HCT116 (cell line): Measurements from ENCODE around the gene DOK1. TPM values are rescaled to one million over a fixed set of nuclear protein-coding genes. Genes with fewer than 3 reads are reported as not detected.

ENCODE experiments used
- ATAC-seq: fragments of 200-7000 bp; cut with Tn5 transposase; 2 replicates; pipeline ENCODE4 v1.9.1; 2020; ENCODE audit warnings: mild to moderate bottlenecking, moderate library complexity
- BruUV-seq: library from RNA; stranded (reverse); fragments of 400-500 nt; replicated peaks from 2 replicates; lab custom pipeline; 2021; lab: Mats Ljungman, UMichigan
- CTCF ChIA-PET: fragments of 300-600 bp; sonication (Branson Sonifier 250); formaldehyde crosslinking; loops from one replicate; lab custom pipeline; 2021; ENCODE audit warnings: antibody characterized with exemption; lab: Charles Lee
- POLR2A ChIA-PET: fragments of 300-600, 350-600 bp; sonication (Branson Sonifier 250); formaldehyde crosslinking; loops from one replicate; lab custom pipeline; 2021; ENCODE audit warnings: antibody characterized with exemption; lab: Charles Lee
- RAD21 ChIA-PET, 2 experiments: fragments of 300-600 bp; sonication (Branson Sonifier 250); formaldehyde crosslinking; loops; one replicate each; lab custom pipeline; 2023; ENCODE audit warnings: low total read pairs in 2 of 2; ENCODE audit not compliant: uncharacterized antibody in 2 of 2, unreplicated experiment in 2 of 2, low non-redundant PET in 1 of 2; lab: Charles Lee
- DNase-seq: peaks from one replicate; pipeline ENCODE4 v3.0.0-alpha.2; 2010; ENCODE audit warnings: low read depth, low spot score
- H2AFZ ChIP-seq: fragments of 200-600 bp; shearing (Covaris generic), sonication (generic); 2 replicates; pipeline ENCODE4 v1.6.1; 2017; ENCODE audit warnings: low read depth, mixed run types, mixed read lengths, antibody characterized with exemption, low read length; ENCODE audit not compliant: poor library complexity, severe bottlenecking
- H3K27ac ChIP-seq: 2 replicates; pipeline ENCODE4 v1.5.1; 2012; ENCODE audit warnings: low read depth, low read length
- H3K27me3 ChIP-seq: fragments of 200-600 bp; sonication (generic); 2 replicates; pipeline ENCODE4 v1.6.1; 2016; ENCODE audit warnings: mixed run types, low read length, mixed read lengths; ENCODE audit not compliant: insufficient read depth
- H3K36me3 ChIP-seq, 2 experiments: fragments of 200-500 bp in 1 of 2; fragments of 200-600 bp in 1 of 2; sonication (Bioruptor generic) in 1 of 2; sonication (generic) in 1 of 2; 2 replicates each; pipeline versions ENCODE4 v1.5.1 to v1.6.1; 2014 to 2016; ENCODE audit warnings: low read length in 2 of 2, inconsistent platforms in 1 of 2, mixed read lengths in 1 of 2, mixed run types in 1 of 2; ENCODE audit not compliant: insufficient read depth in 2 of 2, control insufficient read depth in 1 of 2
- H3K4me1 ChIP-seq, 2 experiments: fragments of 200-600 bp in 1 of 2; sonication (generic) in 1 of 2; 2 replicates each; pipeline versions ENCODE4 v1.5.1 to v1.6.1; 2012 to 2017; ENCODE audit warnings: low read length in 2 of 2, inconsistent platforms in 1 of 2, mild to moderate bottlenecking in 1 of 2, mixed read lengths in 1 of 2, mixed run types in 1 of 2, moderate library complexity in 1 of 2; ENCODE audit not compliant: insufficient read depth in 2 of 2, control insufficient read depth in 1 of 2
- H3K4me2 ChIP-seq: fragments of 200-600 bp; sonication (generic); 2 replicates; pipeline ENCODE4 v1.6.1; 2017; ENCODE audit warnings: mixed run types, low read length, mixed read lengths
- H3K4me3 ChIP-seq, 2 experiments: fragments of 200-600 bp in 1 of 2; sonication (generic) in 1 of 2; replicated peaks in 1 of 2; 2 replicates each; pipeline ENCODE4 v1.5.1; 2011 to 2016; ENCODE audit warnings: low read length in 2 of 2, control low read depth in 1 of 2, low read depth in 1 of 2, mild to moderate bottlenecking in 1 of 2, mixed read lengths in 1 of 2, mixed run types in 1 of 2
- H3K79me2 ChIP-seq: fragments of 200-600 bp; sonication (generic); 2 replicates; pipeline ENCODE4 v1.6.1; 2017; ENCODE audit warnings: mild to moderate bottlenecking, mixed run types, low read length, moderate library complexity, mixed read lengths; ENCODE audit not compliant: insufficient read depth
- H3K9ac ChIP-seq: fragments of 200-600 bp; sonication (generic); 2 replicates; pipeline ENCODE4 v1.6.1; 2016; ENCODE audit warnings: low read length, mixed read lengths
- H3K9me2 ChIP-seq: fragments of 200-600 bp; sonication (generic), shearing (Covaris generic); 2 replicates; pipeline ENCODE4 v1.6.1; 2017; ENCODE audit warnings: mixed run types, mild to moderate bottlenecking, moderate library complexity; ENCODE audit not compliant: insufficient read depth
- H3K9me3 ChIP-seq, 2 experiments: fragments of 200-500 bp in 1 of 2; fragments of 200-600 bp in 1 of 2; sonication (Bioruptor generic) in 1 of 2; sonication (generic) in 1 of 2; 2 replicates each; pipeline ENCODE4 v1.6.1; 2014 to 2017; ENCODE audit warnings: low read length in 2 of 2, mixed read lengths in 2 of 2, inconsistent platforms in 1 of 2, low read depth in 1 of 2, mild to moderate bottlenecking in 1 of 2, mixed run types in 1 of 2, moderate library complexity in 1 of 2; ENCODE audit not compliant: control insufficient read depth in 1 of 2, insufficient read depth in 1 of 2
- H4K20me1 ChIP-seq: fragments of 200-600 bp; sonication (generic), shearing (Covaris generic); 2 replicates; pipeline ENCODE4 v1.6.1; 2017; ENCODE audit warnings: mixed run types, mild to moderate bottlenecking, moderate library complexity; ENCODE audit not compliant: insufficient read depth
- CEBPB ChIP-seq: IDR thresholded peaks from 2 replicates; pipeline ENCODE4 v1.6.1; 2012; ENCODE audit warnings: low read depth
- EZH2 ChIP-seq: fragments of 200-600 bp; sonication (generic); IDR thresholded peaks from 2 replicates; pipeline ENCODE4 v1.6.1; 2017; ENCODE audit warnings: antibody characterized with exemption, mixed run types
- EZH2phosphoT487 ChIP-seq: fragments of 200-600 bp; IDR thresholded peaks from 2 replicates; pipeline ENCODE4 v1.6.1; 2018; ENCODE audit warnings: antibody characterized with exemption, borderline replicate concordance
- FOSL1 ChIP-seq: IDR thresholded peaks from 2 replicates; pipeline ENCODE4 v1.6.1; 2012; ENCODE audit warnings: low read depth
- JUND ChIP-seq: IDR thresholded peaks from 2 replicates; pipeline ENCODE4 v1.6.1; 2012
- POLR2A ChIP-seq: IDR thresholded peaks from 2 replicates; pipeline ENCODE4 v1.7.0; 2011; ENCODE audit warnings: borderline replicate concordance; ENCODE audit not compliant: insufficient read depth, insufficient read length; ENCODE audit errors: extremely low read depth
- POLR2AphosphoS5 ChIP-seq: IDR thresholded peaks from 2 replicates; pipeline ENCODE4 v1.6.1; 2011; ENCODE audit warnings: mild to moderate bottlenecking, low read depth, low read length, moderate library complexity
- RAD21 ChIP-seq: IDR thresholded peaks from 2 replicates; pipeline ENCODE4 v1.6.1; 2012; ENCODE audit warnings: low read depth, mild to moderate bottlenecking
- SIN3A ChIP-seq: IDR thresholded peaks from 2 replicates; pipeline ENCODE4 v1.6.1; 2012; ENCODE audit warnings: low read depth
- SP1 ChIP-seq: IDR thresholded peaks from 2 replicates; pipeline ENCODE4 v1.6.1; 2012; ENCODE audit warnings: low read depth
- SRF ChIP-seq: IDR thresholded peaks from 2 replicates; pipeline ENCODE4 v1.6.1; 2012; ENCODE audit warnings: low read depth
- TCF7L2 ChIP-seq: IDR thresholded peaks from 2 replicates; pipeline ENCODE4 v1.7.0; 2011; ENCODE audit warnings: borderline replicate concordance, inconsistent platforms; ENCODE audit not compliant: insufficient read depth, insufficient read length; ENCODE audit errors: extremely low read depth
- YY1 ChIP-seq: IDR thresholded peaks from 2 replicates; pipeline ENCODE4 v1.6.1; 2011; ENCODE audit warnings: low read length, low read depth, moderate library complexity, mild to moderate bottlenecking; ENCODE audit not compliant: insufficient replicate concordance; ENCODE audit errors: extremely low read depth
- ZFX ChIP-seq: fragments of 450-650 bp; IDR thresholded peaks from 2 replicates; pipeline ENCODE4 v1.6.1; 2017
- intact Hi-C: fragments of 100-400 bp; cut with micrococcal nuclease; formaldehyde crosslinking; loops from 2 replicates; pipeline ENCODE4 v1.10.0; 2022
- total RNA-seq: library from RNA; stranded (reverse); gene quantifications from one replicate; pipeline ENCODE4 v1.2.1, GENCODE V29; 2021; ENCODE audit not compliant: unreplicated experiment
- TF ChIP-seq, protein P1 (sequence below): IDR thresholded peaks from 2 replicates; pipeline ENCODE4 v1.6.1; 2012
- TF ChIP-seq, protein P2 (sequence below): IDR thresholded peaks from 2 replicates; pipeline ENCODE4 v1.6.1; 2012
- TF ChIP-seq, protein P3 (sequence below), 3 experiments: fragments of 200-600 bp in 1 of 3; sonication (generic) in 1 of 3; IDR thresholded peaks in 2 of 3; conservative IDR thresholded peaks in 1 of 3; 2 replicates each; pipeline ENCODE4 v1.5.1; 2012 to 2017; ENCODE audit warnings: low read depth in 2 of 3, low read length in 2 of 3, antibody characterized with exemption in 1 of 3, borderline replicate concordance in 1 of 3, control low read depth in 1 of 3, mild to moderate bottlenecking in 1 of 3, mixed read lengths in 1 of 3, mixed run types in 1 of 3, moderate library complexity in 1 of 3; ENCODE audit not compliant: insufficient read depth in 1 of 3
- TF ChIP-seq, protein P4 (sequence below): IDR thresholded peaks from 2 replicates; pipeline ENCODE4 v1.6.1; 2012; ENCODE audit warnings: low read depth

The DOK1 gene
- total RNA-seq, 1 experiment from 2014 or later: 18.8 TPM

DNA sequence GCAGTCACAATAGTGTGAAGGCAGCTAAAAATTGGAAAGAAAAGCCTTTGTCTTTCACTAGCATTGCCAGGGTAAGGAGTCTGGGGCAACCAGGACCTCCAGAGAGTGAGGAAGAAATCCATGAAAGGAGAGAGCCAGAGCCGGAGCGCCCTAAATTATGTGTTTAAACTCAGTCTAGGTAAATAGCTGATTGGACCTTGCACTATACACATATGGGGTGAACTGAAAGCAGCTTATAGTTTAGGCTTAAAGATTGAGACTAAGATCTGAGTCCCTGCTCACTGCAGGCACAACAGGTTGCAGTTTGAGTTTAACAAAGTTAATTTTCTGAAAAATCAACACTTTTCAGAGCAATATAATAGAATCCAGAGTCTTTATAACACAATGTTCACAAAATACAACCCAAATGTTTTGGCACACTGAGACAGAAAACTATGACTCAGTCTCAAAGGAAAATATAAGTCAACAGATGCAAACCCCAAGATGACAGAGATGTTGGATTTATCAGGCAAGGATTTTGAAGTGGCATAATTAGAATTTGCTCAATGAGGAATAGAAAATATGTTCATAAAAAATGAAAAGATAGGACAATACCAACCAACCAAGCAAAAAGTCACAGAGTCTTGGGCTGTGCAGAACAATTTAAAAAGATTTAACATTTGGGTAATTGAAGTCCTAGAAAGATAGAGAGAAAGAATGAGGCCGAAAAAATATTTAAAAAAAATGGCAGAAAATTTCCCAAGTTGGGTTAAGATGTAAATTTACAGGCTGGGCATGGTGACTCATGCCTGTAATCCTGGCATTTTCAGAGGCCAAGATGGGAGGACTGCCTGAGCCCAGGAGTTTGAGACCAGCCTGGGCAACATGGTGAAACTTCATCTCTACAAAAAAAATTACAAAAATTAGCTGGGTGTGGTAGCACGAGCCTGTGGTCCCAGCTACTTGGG, 39.6 kb downstream of the DOK1 start:
- H3K27ac ChIP-seq: no peak overlapping the region
- no peak for ATAC-seq
- ChIA-PET POLR2A (no interaction called here), CTCF (no interaction called here), RAD21 (no interaction called here)
- H3K79me2 ChIP-seq: no peaks in the 10 kb centered on the region
- BruUV-seq: no TSS peak
- no peaks in the 10 kb centered on the region for H3K27me3 ChIP-seq
- H2AFZ ChIP-seq: no peak overlapping the region
- H3K9me3 ChIP-seq: no peaks in the 10 kb centered on the region
- no peaks in the 10 kb centered on the region for H3K36me3 ChIP-seq
- no peak for DNase-seq
- no peaks in the 10 kb centered on the region for H3K9me2 ChIP-seq
- no peak overlapping the region for H3K4me2 ChIP-seq
- H3K9ac ChIP-seq: no peak overlapping the region
- H4K20me1 ChIP-seq: no peaks in the 10 kb centered on the region
- no peak overlapping the region for H3K4me3 ChIP-seq
- intact Hi-C loops: no loop called here
- TF ChIP-seq POLR2A (no peak), CEBPB (no peak), SP1 (no peak), SIN3A (no peak), YY1 (no peak), JUND (no peak), TCF7L2 (no peak), RAD21 (no peak), ZFX (no peak), FOSL1 (no peak), EZH2phosphoT487 (no peak), POLR2AphosphoS5 (no peak), EZH2 (no peak), SRF (no peak)
- TF ChIP-seq, protein P1, sequence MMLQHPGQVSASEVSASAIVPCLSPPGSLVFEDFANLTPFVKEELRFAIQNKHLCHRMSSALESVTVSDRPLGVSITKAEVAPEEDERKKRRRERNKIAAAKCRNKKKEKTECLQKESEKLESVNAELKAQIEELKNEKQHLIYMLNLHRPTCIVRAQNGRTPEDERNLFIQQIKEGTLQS: no peak
- TF ChIP-seq, protein P2, sequence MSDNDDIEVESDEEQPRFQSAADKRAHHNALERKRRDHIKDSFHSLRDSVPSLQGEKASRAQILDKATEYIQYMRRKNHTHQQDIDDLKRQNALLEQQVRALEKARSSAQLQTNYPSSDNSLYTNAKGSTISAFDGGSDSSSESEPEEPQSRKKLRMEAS: no peak
- TF ChIP-seq, protein P3, sequence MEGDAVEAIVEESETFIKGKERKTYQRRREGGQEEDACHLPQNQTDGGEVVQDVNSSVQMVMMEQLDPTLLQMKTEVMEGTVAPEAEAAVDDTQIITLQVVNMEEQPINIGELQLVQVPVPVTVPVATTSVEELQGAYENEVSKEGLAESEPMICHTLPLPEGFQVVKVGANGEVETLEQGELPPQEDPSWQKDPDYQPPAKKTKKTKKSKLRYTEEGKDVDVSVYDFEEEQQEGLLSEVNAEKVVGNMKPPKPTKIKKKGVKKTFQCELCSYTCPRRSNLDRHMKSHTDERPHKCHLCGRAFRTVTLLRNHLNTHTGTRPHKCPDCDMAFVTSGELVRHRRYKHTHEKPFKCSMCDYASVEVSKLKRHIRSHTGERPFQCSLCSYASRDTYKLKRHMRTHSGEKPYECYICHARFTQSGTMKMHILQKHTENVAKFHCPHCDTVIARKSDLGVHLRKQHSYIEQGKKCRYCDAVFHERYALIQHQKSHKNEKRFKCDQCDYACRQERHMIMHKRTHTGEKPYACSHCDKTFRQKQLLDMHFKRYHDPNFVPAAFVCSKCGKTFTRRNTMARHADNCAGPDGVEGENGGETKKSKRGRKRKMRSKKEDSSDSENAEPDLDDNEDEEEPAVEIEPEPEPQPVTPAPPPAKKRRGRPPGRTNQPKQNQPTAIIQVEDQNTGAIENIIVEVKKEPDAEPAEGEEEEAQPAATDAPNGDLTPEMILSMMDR (IDR thresholded peaks at IDR 0.05 in 2 of 3, conservative IDR thresholded peaks at IDR 0.05 in 1 of 3; ENCODE audit: borderline replicate concordance in 1 of 3, insufficient read depth in 1 of 3, low read depth in 2 of 3, low read length in 2 of 3): no peak
- TF ChIP-seq, protein P4, sequence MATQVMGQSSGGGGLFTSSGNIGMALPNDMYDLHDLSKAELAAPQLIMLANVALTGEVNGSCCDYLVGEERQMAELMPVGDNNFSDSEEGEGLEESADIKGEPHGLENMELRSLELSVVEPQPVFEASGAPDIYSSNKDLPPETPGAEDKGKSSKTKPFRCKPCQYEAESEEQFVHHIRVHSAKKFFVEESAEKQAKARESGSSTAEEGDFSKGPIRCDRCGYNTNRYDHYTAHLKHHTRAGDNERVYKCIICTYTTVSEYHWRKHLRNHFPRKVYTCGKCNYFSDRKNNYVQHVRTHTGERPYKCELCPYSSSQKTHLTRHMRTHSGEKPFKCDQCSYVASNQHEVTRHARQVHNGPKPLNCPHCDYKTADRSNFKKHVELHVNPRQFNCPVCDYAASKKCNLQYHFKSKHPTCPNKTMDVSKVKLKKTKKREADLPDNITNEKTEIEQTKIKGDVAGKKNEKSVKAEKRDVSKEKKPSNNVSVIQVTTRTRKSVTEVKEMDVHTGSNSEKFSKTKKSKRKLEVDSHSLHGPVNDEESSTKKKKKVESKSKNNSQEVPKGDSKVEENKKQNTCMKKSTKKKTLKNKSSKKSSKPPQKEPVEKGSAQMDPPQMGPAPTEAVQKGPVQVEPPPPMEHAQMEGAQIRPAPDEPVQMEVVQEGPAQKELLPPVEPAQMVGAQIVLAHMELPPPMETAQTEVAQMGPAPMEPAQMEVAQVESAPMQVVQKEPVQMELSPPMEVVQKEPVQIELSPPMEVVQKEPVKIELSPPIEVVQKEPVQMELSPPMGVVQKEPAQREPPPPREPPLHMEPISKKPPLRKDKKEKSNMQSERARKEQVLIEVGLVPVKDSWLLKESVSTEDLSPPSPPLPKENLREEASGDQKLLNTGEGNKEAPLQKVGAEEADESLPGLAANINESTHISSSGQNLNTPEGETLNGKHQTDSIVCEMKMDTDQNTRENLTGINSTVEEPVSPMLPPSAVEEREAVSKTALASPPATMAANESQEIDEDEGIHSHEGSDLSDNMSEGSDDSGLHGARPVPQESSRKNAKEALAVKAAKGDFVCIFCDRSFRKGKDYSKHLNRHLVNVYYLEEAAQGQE: no peak
- TF ChIP-seq, all 23 proteins: peak for 0
- no peaks in the 10 kb centered on the region for H3K4me1 ChIP-seq
